Measurements from ENCODE around the gene ARID4B. TPM values are rescaled to one million over a fixed set of nuclear protein-coding genes. Genes with fewer than 3 reads are reported as not detected.

Gene ARID4B
- total and polyA plus RNA-seq, 7 experiments from 2014 or later = 60.8 to 124 (median 86.3) TPM

- peaks cover 31 to 64% (median 52%) of the 10 kb centered on the region in 7 donors for H3K4me1 Mint-ChIP-seq
- ChIA-PET POLR2A (interaction anchor here (0.6 to 1.6 kb wide), 2 partner anchors 39 to 80 kb away, joined by 3 to 4 read pairs; partner anchors contain the start of gene RBM34), CTCF (interaction anchor here (0.7 to 0.9 kb wide), 3 partner anchors 18 to 111 kb away, joined by 3 read pairs; partner anchors contain the start of gene RBM34)
- H3K4me3 ChIP-seq (ENCODE audit: low read length) = no peak overlapping the region
- no peaks in the 10 kb centered on the region for H3K9me3 ChIP-seq (ENCODE audit: control insufficient read depth in 2 of 3, low read length in 3 of 3)
- H3K27ac ChIP-seq (ENCODE audit: low read depth, low read length) = no peak overlapping the region
- DNase-seq = no peak
- no peaks in the 10 kb centered on the region for H3K9me3 Mint-ChIP-seq
- no peaks in the 10 kb centered on the region for H3K27me3 ChIP-seq (ENCODE audit: control insufficient read depth in 2 of 2, insufficient read depth in 2 of 2, low read length in 2 of 2)
- peak overlapping the region in 2 of 9 donors; percentile 6 to 21 for H3K27ac Mint-ChIP-seq
- no peak for ATAC-seq
- peaks cover 4 to 55% (median 24%) of the 10 kb centered on the region in 5 donors for H3K36me3 Mint-ChIP-seq
- peaks cover 24 to 28% of the 10 kb centered on the region in 2 donors for H3K4me1 ChIP-seq (ENCODE audit: control insufficient read depth in 2 of 2, insufficient read depth in 2 of 2, low read length in 2 of 2)
- peaks cover 6 to 41% (median 10%) of the 10 kb centered on the region in 3 experiments for H3K36me3 ChIP-seq (ENCODE audit: control insufficient read depth in 2 of 3, insufficient read depth in 3 of 3, low read length in 3 of 3)
- peak overlapping the region in 4 of 10 donors; percentile 31 to 63 (median 48) for H3K4me3 Mint-ChIP-seq
- intact Hi-C loops (cut with micrococcal nuclease) = loop anchor here in 1 of 2 donors (10.0 kb wide), 1 partner anchor 1672 kb away; the partner anchor contains the start of gene MTR
- no peaks in the 10 kb centered on the region for H3K27me3 Mint-ChIP-seq
Observed at GRCh38 chr1:235122348-235122747, 205.6 kb downstream of the ARID4B start.

Small RNA genes lying within 50 kb of the gene (microRNA-seq; reads per million reads assigned to microRNA genes)
- 1.6 reads per million for gene MIR4753 (ENCODE audit: borderline microRNAs expressed)

Other genes with a start within 250 kb of the ARID4B start
- gene TOMM20, start 199.3 kb downstream of the ARID4B start, total RNA-seq = 100 to 1,000 TPM in 3 of 5 experiments, 10 to 100 TPM in 2; 88.0 to 124 (median 100) TPM
- gene TOMM20, start 199.3 kb downstream of the ARID4B start, polyA plus RNA-seq = 10 to 100 TPM; 53.2 to 67.3 TPM
- 100 to 1,000 TPM; 105 to 171 (median 137) TPM for gene RBM34, start 166.9 kb downstream of the ARID4B start, total RNA-seq
- 10 to 100 TPM; 65.0 to 66.7 TPM for gene RBM34, start 166.9 kb downstream of the ARID4B start, polyA plus RNA-seq
- gene GGPS1, start 391 bp upstream of the ARID4B start, total RNA-seq = 10 to 100 TPM; 26.5 to 51.7 (median 30.2) TPM
- gene GGPS1, start 391 bp upstream of the ARID4B start, polyA plus RNA-seq = 10 to 100 TPM; 61.5 to 70.0 TPM
- gene TBCE, start 39.2 kb upstream of the ARID4B start, total RNA-seq = 10 to 100 TPM; 16.8 to 26.1 (median 20.6) TPM
- 10 to 100 TPM; 12.9 to 16.1 TPM for gene TBCE, start 39.2 kb upstream of the ARID4B start, polyA plus RNA-seq
- 10 to 100 TPM in 1 of 5 experiments, 1 to 10 TPM in 4; 5.3 to 10.1 (median 8.9) TPM for gene B3GALNT2, start 176.3 kb upstream of the ARID4B start, total RNA-seq
- 1 to 10 TPM; 4.3 to 6.0 TPM for gene B3GALNT2, start 176.3 kb upstream of the ARID4B start, polyA plus RNA-seq

Measured in naive thymus-derived CD4-positive, alpha-beta T cell (primary cell).